ENCODE results near the gene NR4A1.

The NR4A1 gene

DNA sequence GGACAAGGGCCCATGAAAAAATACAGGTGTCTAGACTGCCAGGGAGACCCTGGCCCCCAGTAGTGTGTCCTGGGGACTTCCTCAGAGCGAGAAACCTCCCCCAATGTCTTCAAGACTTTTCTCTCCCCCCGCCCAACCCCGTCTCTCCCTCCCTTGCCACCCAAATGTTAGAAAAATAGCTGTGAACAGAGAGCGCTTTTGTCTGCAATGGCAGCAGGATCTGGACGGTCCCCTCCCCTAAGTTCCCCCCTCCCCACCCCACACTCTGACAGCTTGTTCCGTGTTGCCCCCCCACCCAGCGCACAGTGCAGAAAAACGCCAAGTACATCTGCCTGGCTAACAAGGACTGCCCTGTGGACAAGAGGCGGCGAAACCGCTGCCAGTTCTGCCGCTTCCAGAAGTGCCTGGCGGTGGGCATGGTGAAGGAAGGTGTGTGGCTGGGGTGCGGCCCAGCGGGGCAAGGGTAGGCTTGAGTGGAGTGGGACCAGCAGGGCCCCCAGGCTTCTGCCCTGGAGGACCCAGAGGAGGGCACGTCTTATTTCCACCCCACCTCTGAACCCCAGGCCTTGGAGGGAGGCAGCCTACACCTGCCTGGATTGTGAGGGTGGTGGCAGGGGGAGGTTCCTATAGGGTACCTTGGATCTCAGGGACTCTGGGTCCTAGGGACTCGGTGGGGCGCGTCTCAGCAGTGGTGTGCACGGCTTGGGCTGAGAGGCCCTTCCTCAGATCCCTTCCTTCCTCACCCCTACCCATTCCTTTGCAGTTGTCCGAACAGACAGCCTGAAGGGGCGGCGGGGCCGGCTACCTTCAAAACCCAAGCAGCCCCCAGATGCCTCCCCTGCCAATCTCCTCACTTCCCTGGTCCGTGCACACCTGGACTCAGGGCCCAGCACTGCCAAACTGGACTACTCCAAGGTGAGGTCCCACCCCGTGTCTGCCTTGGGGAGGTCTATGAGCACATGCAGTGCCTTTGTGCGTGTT is 4.8 kb downstream of the NR4A1 start:
- no peak for DNase-seq (ENCODE audit: low read depth)

DNA sequence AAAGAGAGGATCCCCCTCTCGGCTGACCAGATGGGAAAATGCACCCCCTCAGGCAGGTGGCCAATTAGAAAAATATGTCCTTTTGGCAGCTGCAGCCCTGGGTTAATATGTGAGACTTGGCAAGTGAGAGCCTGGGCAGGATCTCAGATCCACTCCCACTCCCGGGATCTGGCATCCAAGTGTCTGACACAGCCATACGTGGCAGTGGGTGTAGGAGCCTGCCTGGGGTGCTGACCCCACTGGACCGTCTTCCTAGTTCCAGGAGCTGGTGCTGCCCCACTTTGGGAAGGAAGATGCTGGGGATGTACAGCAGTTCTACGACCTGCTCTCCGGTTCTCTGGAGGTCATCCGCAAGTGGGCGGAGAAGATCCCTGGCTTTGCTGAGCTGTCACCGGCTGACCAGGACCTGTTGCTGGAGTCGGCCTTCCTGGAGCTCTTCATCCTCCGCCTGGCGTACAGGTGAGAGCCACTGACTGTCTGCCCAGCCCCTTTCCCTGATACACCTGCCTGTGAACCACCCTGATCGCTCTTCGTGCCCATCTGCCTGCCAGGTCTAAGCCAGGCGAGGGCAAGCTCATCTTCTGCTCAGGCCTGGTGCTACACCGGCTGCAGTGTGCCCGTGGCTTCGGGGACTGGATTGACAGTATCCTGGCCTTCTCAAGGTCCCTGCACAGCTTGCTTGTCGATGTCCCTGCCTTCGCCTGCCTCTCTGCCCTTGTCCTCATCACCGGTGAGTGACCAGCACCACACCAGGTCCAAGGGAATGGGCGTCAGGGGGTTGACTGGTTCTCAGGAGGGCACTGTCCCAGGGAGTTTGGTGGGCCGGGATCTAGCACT is 5.8 kb downstream of the NR4A1 start:
- no peak for DNase-seq (ENCODE audit: low read depth)
- TF ChIP-seq, protein P1, sequence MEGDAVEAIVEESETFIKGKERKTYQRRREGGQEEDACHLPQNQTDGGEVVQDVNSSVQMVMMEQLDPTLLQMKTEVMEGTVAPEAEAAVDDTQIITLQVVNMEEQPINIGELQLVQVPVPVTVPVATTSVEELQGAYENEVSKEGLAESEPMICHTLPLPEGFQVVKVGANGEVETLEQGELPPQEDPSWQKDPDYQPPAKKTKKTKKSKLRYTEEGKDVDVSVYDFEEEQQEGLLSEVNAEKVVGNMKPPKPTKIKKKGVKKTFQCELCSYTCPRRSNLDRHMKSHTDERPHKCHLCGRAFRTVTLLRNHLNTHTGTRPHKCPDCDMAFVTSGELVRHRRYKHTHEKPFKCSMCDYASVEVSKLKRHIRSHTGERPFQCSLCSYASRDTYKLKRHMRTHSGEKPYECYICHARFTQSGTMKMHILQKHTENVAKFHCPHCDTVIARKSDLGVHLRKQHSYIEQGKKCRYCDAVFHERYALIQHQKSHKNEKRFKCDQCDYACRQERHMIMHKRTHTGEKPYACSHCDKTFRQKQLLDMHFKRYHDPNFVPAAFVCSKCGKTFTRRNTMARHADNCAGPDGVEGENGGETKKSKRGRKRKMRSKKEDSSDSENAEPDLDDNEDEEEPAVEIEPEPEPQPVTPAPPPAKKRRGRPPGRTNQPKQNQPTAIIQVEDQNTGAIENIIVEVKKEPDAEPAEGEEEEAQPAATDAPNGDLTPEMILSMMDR (IDR thresholded peaks at IDR 0.05; ENCODE audit: control insufficient read depth, extremely low read depth, insufficient read depth) = no peak
- no peak overlapping the region for H3K4me3 ChIP-seq (ENCODE audit: low read depth, low read length)

More for the DNA sequence above, 4.8 kb downstream of the NR4A1 start:
- no peak overlapping the region for H3K4me3 ChIP-seq (ENCODE audit: low read depth, low read length)
- TF ChIP-seq, protein P1 (IDR thresholded peaks at IDR 0.05; ENCODE audit: control insufficient read depth, extremely low read depth, insufficient read depth) = no peak

- TF ChIP-seq, protein P1 (IDR thresholded peaks at IDR 0.05; ENCODE audit: control insufficient read depth, extremely low read depth, insufficient read depth) = no peak
- DNase-seq (ENCODE audit: low read depth) = no peak
- H3K4me3 ChIP-seq (ENCODE audit: low read depth, low read length) = no peak overlapping the region
Measured at GRCh38 chr12:52057638-52058576, 6.7 kb downstream of the NR4A1 start.

DNA sequence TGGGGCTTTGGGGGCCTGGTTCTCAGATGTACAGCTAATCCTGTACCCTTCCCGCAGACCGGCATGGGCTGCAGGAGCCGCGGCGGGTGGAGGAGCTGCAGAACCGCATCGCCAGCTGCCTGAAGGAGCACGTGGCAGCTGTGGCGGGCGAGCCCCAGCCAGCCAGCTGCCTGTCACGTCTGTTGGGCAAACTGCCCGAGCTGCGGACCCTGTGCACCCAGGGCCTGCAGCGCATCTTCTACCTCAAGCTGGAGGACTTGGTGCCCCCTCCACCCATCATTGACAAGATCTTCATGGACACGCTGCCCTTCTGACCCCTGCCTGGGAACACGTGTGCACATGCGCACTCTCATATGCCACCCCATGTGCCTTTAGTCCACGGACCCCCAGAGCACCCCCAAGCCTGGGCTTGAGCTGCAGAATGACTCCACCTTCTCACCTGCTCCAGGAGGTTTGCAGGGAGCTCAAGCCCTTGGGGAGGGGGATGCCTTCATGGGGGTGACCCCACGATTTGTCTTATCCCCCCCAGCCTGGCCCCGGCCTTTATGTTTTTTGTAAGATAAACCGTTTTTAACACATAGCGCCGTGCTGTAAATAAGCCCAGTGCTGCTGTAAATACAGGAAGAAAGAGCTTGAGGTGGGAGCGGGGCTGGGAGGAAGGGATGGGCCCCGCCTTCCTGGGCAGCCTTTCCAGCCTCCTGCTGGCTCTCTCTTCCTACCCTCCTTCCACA is 7.6 kb downstream of the NR4A1 start:
- no peak overlapping the region for H3K4me3 ChIP-seq (ENCODE audit: low read depth, low read length)
- DNase-seq (ENCODE audit: low read depth) = no peak
- TF ChIP-seq, protein P1 (IDR thresholded peaks at IDR 0.05; ENCODE audit: control insufficient read depth, extremely low read depth, insufficient read depth) = no peak

GRCh38 chr12:52059582-52060497 is 8.6 kb downstream of the NR4A1 start:
- no peak overlapping the region for H3K4me3 ChIP-seq (ENCODE audit: low read depth, low read length)
- TF ChIP-seq, protein P1 (IDR thresholded peaks at IDR 0.05; ENCODE audit: control insufficient read depth, extremely low read depth, insufficient read depth) = no peak

More at GRCh38 chr12:52059582-52060497, 8.6 kb downstream of the NR4A1 start:
- no peak for DNase-seq (ENCODE audit: low read depth)

All from LNCaP clone FGC (cell line).